Measurements from ENCODE around the gene C1orf174.
"Not testable (repeated sequence)": the region's sequence is repeated elsewhere in the genome, so short reads cannot be mapped to it uniquely, and the experiment has no call there.

C1orf174 gene

GRCh38 chr1:3925762-3926161 is 25.7 kb upstream of the C1orf174 start:
- no peak for DNase-seq (ENCODE audit: low read depth in 2 of 2)

DNA sequence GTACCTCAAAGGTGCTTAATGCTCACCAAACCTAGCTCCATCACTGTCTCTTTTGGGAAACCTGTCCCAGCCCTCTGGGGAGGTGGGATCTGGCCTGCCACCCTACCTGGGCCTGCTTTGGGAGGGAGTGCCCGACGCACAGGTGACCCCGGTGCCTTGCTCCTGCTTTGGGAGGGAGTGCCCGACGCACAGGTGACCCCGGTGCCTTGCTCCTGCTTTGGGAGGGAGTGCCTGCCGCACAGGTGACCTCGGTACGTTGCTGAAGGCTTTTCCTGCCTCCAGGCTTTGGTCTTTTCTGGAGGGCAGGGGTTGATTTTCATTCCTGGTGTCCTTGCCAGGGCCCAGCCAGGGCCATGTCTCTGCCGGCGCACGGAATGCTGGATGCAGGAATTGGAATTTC is 25.2 kb upstream of the C1orf174 start:
- DNase-seq (ENCODE audit: low read depth in 2 of 2) = no peak

- DNase-seq (ENCODE audit: low read depth in 2 of 2) = no peak
Observed at GRCh38 chr1:3924825-3925220, 24.8 kb upstream of the C1orf174 start.

- no peak for DNase-seq (ENCODE audit: low read depth in 2 of 2)
Observed at GRCh38 chr1:3924186-3924824, 24.2 kb upstream of the C1orf174 start.

DNA sequence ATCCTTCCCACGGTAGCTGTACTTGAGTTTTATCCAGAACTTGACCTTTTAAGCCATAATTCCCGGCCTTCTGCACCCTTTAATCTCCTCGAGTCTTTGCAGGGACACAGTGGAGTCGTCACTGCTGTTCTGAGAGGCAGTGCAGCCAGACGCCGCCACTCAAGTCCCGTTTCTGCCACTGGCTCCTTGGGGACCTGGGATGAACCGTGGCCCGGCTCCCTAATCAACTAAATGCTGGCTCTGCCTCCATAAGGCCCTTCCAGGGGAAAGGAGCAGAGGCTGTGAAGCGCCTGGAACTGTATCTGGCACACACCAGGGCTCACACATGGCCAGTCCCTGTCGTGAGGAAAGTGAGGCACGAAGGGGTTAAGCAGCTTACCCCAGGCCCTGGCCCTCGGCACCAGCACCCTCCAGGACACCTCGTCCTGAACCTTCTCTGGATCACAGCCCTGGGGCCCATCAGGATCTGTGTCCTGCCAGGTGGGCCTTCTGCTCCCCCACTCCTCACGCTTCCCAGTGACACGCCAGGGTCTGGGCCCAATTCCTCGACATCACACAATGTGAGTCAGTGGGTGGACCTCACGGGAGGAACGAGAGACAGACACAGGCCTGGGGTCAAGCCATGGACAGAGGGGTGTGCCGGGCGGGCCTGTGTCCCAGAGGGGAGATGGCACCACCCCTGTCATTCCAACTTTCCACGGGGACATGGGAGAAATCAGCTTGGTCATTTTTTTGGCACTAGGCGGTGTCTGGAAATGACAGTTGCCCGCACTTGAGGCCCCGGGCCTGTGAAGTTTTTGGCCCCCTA is 23.5 kb upstream of the C1orf174 start:
- no peak for DNase-seq (ENCODE audit: low read depth in 2 of 2)

DNA sequence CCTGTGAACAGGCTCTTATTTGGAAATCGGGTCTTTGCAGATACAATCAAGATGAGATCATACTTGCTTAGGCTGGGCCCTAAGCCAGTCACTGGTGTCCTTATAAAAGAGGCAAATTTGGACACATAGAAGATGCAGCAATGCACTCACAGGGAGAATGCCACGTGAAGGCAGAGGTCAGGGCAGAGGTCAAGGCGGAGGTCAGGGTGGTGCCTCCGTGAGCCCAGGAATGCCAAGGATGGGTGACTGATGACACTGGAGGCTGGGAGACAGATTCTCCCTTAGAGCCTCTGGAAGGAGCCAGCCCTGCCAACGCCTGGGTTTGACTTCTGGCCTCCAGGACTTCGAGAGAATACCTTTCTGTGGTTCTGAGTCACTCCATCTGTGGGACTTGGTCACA is 22.8 kb upstream of the C1orf174 start:
- DNase-seq (ENCODE audit: low read depth in 2 of 2) = no peak

GRCh38 chr1:3922201-3922725 is 22.2 kb upstream of the C1orf174 start:
- DNase-seq (ENCODE audit: low read depth in 2 of 2) = no peak

DNA sequence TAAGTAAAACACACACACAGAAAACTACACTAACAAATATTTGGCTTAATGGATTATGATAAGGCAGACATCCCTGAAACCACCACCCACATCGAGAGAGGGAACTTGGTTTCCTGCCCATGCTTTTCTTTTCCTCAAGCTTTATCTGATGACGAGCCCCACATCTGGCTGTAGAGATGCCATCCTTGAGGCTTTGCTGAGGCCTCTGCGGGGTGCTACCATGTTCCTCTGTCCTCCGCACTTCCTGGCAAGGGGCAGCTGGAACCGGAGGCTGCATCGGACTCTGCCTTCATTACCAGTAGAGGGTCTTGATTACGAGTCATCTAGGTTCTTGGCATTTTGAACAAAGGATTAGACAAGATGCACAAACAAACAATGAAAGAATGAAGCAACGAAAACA is 21.7 kb upstream of the C1orf174 start:
- no peak for DNase-seq (ENCODE audit: low read depth in 2 of 2)

DNA sequence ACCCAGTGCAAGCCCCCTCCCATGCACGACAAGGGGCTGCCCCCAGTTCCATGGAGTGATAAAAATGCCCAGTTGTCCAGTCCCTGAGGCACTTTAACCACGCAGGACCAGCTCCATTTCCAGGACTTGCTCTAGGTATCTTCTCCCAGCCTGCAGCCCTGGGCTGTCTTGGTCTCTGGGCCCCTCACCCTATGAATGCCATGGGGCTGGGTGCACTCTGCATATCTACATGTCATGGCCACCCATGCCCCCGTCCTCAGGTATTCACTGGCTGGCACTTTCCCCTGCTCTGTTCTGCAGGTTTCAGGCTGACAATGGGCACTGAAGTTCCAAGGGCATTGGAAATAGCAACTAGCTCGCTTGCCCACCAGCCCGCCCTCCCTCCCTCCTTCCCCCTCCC is 19.6 kb upstream of the C1orf174 start:
- DNase-seq (ENCODE audit: low read depth in 2 of 2) = no peak

DNA sequence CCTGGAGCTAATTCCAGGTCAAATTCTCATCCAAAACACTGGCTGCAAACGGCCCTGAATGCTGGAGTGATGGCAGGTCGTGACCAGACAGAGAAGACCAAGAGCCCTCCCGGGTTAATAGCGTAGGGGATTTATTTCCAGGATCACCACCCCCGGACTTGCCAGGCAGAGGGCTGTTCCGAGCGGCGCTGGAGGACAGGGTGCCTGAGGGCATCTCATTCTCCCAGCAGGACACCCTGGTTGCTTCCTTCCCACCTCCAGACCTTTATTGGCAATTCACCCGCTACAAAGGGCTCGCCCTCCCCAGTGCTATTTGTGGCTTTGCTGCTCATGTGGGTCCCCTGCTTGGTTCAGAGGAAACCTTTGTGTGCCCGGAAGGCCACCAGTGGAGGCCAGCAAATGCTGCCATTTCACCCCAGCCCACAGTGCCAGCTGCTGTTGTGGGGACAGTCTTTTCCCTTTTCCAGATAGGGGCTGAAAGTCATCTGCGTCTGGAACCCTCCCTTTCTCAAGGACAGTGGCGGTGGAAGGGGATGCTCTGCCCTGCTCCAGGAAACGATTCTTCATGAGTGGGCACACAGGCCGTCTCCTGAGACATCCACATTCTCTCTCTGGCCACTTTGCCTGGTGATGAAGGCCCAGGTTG is 19.0 kb upstream of the C1orf174 start:
- DNase-seq (ENCODE audit: low read depth in 2 of 2) = no peak

DNA sequence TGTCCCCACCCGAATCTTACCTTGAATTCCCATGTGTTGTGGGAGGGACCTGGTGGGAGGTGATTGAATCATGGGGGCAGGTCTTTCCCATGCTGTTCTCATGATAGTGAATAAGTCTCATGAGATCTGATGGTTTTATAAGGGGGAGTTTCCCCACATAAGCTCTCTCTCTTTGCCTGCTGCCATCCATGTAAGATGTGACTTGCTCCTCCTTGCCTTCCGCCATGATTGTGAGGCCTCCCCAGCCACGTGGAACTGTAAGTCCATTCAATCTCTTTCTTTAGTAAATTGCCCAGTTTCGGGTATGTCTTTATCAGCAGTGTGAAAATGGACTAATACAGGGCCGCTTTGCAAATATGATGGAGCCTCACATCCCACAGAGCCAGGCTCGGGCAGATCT is 18.3 kb upstream of the C1orf174 start:
- DNase-seq (ENCODE audit: low read depth in 2 of 2) = not testable (repeated sequence)

DNA sequence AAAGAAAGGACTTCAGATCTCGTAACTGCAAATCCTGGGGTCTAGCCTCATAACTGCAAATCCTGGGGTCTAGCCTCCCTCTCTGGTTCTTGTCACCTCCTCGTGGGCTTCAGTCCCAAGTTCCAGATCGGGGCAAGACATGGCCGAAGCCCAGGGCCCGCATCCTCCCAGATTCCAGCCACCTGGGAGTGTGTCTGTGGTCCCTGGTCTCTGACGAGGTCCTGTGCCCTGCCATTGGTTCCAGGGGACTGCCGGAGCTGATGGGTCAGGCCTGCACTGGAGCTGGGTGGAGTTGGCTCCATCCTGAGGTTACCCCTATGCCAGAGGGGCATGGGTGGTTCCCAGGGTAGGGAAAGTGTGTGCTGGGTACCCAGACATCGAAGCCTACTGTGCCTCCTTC is 17.7 kb upstream of the C1orf174 start:
- DNase-seq (ENCODE audit: low read depth in 2 of 2) = no peak

- DNase-seq (ENCODE audit: low read depth in 2 of 2) = no peak
Observed at GRCh38 chr1:3915551-3916121, 15.6 kb upstream of the C1orf174 start.

DNA sequence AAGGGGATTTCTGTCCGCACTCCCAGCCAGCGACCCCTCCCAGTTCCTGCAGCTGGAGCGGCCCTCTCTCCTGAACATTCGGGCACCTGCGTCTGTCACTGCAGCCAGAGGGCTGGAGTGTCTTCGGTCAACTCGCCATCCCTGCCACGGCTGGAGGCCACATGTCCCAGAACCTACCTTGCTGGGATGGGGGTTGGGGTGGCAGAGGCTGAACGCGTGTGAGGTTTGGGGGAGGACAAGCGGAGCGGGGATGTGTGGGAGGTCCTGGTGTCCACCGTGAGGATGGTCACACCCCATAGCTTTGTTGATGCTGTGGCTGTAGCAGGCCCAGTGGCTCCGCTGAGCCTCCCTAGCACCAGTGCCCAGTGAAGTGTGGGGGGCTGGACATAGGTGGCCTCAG is 14.8 kb upstream of the C1orf174 start:
- no peak for DNase-seq (ENCODE audit: low read depth in 2 of 2)

DNA sequence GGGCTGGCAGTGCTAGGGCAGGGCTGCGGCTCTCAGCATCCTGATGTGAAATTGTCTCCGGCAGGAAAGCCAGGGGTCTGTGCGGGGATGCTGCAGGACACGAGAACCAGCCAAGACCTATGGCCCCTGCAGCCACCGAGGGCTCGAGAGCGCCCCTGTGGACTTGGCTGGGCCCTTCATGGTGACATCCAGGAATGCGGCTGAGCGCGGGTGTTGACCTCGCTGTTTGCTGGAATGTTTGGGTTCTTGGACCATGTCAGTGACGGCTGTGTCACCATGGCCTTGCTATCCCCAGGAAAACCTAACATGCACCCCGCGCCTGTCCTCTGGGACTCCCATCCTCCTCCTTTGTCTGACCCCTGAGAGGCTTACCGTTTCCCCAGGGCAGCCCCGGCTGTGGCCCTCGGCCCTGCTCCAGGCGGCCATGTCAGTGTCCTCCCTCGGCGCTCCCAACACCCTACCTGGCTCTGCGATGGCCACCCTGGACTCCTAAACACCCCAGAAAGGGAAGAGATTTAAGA is 14.3 kb upstream of the C1orf174 start:
- DNase-seq (ENCODE audit: low read depth in 2 of 2) = no peak

GRCh38 chr1:3912809-3913685 is 13.0 kb upstream of the C1orf174 start:
- no peak for DNase-seq (ENCODE audit: low read depth in 2 of 2)

GRCh38 chr1:3911981-3912808 is 12.1 kb upstream of the C1orf174 start:
- DNase-seq (ENCODE audit: low read depth in 2 of 2) = no peak

GRCh38 chr1:3910857-3911845 is 11.1 kb upstream of the C1orf174 start:
- peak; percentile 24 to 59 for DNase-seq (ENCODE audit: low read depth in 2 of 2)
